ENCODE data around the gene HES5.

DNA sequence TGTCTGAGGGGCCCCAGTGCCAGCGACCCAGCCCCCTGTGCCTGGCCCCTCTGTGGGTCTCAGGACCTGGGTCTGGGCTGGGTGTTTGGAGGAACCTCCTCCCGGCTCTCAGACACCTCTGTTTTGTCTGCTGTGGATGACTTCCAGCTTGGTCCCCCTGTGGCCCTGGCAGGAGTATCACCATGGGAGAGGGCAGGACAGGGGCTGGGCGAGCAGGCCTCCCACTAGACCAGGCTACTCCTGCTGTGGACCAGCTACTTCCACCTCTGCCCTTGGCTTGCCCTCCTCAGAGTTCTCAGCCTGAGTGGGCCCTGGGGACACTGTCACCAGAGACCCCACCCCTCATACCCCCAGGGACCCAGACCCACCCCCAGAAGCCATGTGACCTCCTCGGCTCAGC lies 32.2 kb downstream of the HES5 start:
- TF ChIP-seq FOSL2 (IDR thresholded peaks at IDR 0.05) (no peak), FOSL2 (CRISPR knock-in tag; IDR thresholded peaks at IDR 0.05) (no peak), CTCF (IDR thresholded peaks at IDR 0.05) (no peak), POLR2AphosphoS2 (conservative IDR thresholded peaks at IDR 0.05; ENCODE audit: low read length) (no peak), MAZ (IDR thresholded peaks at IDR 0.05; ENCODE audit: borderline replicate concordance, low read depth, low read length) (no peak), RNF2 (IDR thresholded peaks at IDR 0.05; ENCODE audit: borderline replicate concordance, low read depth) (no peak), POLR2A (IDR thresholded peaks at IDR 0.05; ENCODE audit: low read length) (no peak), RAD21 (conservative IDR thresholded peaks at IDR 0.05 in 1 of 2, IDR thresholded peaks at IDR 0.05 in 1 of 2) (no peak)
